ENCODE measurements around the gene MTG2.

DNA sequence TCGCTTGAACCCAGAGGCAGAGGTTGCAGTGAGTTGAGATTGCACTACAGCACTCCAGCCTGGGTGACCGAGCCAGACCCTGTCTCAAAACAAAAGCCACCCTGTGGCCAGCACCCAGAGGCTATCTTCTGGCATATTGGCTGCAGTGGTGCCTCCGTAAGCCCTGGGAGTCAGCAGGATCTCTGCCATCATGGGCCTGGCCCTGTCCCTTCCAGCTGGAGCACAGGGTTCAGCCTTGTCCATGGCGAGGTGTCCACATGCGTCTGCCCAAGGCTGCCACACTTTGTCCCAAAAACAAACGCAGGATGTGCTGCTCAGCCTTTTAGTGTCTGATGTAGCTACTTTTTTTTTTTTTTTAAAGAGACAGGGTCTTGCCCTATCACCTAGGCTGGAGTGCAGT lies 15.4 kb upstream of the MTG2 start:
- TF ChIP-seq RARB (CRISPR knock-in tag; IDR thresholded peaks at IDR 0.05) (no peak), TCF4 (CRISPR knock-in tag; IDR thresholded peaks at IDR 0.05; ENCODE audit: borderline replicate concordance) (no peak), GLIS3 (CRISPR knock-in tag; IDR thresholded peaks at IDR 0.05) (no peak), CSDC2 (CRISPR knock-in tag; IDR thresholded peaks at IDR 0.05) (no peak), ZFP30 (CRISPR knock-in tag; IDR thresholded peaks at IDR 0.05) (no peak), BACH2 (CRISPR knock-in tag; IDR thresholded peaks at IDR 0.05; ENCODE audit: borderline replicate concordance) (no peak), ZFP3 (CRISPR knock-in tag; IDR thresholded peaks at IDR 0.05) (no peak)
- TF ChIP-seq, protein P1, sequence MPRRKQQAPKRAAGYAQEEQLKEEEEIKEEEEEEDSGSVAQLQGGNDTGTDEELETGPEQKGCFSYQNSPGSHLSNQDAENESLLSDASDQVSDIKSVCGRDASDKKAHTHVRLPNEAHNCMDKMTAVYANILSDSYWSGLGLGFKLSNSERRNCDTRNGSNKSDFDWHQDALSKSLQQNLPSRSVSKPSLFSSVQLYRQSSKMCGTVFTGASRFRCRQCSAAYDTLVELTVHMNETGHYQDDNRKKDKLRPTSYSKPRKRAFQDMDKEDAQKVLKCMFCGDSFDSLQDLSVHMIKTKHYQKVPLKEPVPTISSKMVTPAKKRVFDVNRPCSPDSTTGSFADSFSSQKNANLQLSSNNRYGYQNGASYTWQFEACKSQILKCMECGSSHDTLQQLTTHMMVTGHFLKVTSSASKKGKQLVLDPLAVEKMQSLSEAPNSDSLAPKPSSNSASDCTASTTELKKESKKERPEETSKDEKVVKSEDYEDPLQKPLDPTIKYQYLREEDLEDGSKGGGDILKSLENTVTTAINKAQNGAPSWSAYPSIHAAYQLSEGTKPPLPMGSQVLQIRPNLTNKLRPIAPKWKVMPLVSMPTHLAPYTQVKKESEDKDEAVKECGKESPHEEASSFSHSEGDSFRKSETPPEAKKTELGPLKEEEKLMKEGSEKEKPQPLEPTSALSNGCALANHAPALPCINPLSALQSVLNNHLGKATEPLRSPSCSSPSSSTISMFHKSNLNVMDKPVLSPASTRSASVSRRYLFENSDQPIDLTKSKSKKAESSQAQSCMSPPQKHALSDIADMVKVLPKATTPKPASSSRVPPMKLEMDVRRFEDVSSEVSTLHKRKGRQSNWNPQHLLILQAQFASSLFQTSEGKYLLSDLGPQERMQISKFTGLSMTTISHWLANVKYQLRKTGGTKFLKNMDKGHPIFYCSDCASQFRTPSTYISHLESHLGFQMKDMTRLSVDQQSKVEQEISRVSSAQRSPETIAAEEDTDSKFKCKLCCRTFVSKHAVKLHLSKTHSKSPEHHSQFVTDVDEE (CRISPR knock-in tag; IDR thresholded peaks at IDR 0.05), result no peak
